ENCODE measurements around the gene SPCS1. TPM values are rescaled to one million over a fixed set of nuclear protein-coding genes. Genes with fewer than 3 reads are reported as not detected.

Gene SPCS1
- total and polyA plus RNA-seq, 10 donors, result 56.5 to 154 (median 107) TPM

DNA sequence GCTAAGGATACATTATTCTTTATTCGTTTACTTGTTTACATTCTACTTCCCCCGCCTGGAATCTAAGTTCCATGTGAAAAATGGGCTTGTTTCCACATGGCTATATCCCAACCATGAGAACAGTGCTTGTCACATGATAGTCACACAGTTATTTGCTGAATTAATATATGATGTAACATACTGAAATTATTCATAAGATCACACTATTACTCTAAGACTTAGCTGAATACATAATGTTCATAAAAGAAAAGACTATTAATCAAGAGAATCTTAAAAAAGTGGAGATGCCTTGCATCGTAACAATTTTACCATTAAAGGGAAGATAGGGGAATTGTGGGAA, 26.7 kb upstream of the SPCS1 start:
- Histone ChIP-seq H3K36me3 (peaks cover 4 to 81% (median 40%) of the 10 kb centered on the region in 6 donors), H3K27ac (peak overlapping the region in 2 of 8 donors; percentile 10 to 33), H3K4me1 (peaks cover 12 to 60% (median 46%) of the 10 kb centered on the region in 6 donors), H3K27me3 (replicated peaks in 1 of 7) (no peaks in the 10 kb centered on the region), H3K9me3 (no peaks in the 10 kb centered on the region), H3K4me3 (no peak overlapping the region)
- 86 to 95% (median 94%) methylated on average over 3 of the region's 3 CpGs for WGBS, 5 donors
- TF ChIP-seq POLR2AphosphoS5 (IDR thresholded peaks at IDR 0.05) (no peak), POLR2A (IDR thresholded peaks at IDR 0.05) (no peak)
- TF ChIP-seq, protein P1, sequence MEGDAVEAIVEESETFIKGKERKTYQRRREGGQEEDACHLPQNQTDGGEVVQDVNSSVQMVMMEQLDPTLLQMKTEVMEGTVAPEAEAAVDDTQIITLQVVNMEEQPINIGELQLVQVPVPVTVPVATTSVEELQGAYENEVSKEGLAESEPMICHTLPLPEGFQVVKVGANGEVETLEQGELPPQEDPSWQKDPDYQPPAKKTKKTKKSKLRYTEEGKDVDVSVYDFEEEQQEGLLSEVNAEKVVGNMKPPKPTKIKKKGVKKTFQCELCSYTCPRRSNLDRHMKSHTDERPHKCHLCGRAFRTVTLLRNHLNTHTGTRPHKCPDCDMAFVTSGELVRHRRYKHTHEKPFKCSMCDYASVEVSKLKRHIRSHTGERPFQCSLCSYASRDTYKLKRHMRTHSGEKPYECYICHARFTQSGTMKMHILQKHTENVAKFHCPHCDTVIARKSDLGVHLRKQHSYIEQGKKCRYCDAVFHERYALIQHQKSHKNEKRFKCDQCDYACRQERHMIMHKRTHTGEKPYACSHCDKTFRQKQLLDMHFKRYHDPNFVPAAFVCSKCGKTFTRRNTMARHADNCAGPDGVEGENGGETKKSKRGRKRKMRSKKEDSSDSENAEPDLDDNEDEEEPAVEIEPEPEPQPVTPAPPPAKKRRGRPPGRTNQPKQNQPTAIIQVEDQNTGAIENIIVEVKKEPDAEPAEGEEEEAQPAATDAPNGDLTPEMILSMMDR (IDR thresholded peaks at IDR 0.05 in 8 of 11, conservative IDR thresholded peaks at IDR 0.05 in 3 of 11), result no peak
- intact Hi-C loops (cut with DNase I; ENCODE audit: low total_unique reads), result no loop called here
- no peak for DNase-seq

DNA sequence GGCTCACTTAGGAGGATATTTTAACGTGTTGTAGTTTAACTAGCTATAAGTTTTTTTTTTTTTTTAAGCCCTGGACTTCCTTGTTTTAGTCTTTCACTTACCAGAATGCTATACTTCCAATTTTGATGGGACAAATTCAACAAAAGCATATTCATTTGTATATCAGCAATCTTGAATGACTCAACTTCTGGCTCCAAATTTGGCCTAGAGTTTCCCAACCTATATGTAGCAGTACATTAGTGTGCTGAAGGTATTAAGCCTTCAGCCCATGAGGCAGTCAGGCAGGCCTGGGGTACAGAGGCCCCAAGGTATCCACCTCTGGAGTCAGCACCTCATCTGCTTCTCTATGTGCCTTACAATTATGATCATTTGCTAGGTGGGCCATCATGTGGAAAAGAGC, 26.1 kb upstream of the SPCS1 start:
- no peaks in the 10 kb centered on the region for H3K9me3 ChIP-seq
- DNase-seq, result no peak
- peak overlapping the region in 2 of 8 donors; percentile 6 to 76 for H3K27ac ChIP-seq
- peaks cover 19 to 66% (median 52%) of the 10 kb centered on the region in 6 donors for H3K4me1 ChIP-seq
- TF ChIP-seq POLR2AphosphoS5 (IDR thresholded peaks at IDR 0.05) (no peak), POLR2A (IDR thresholded peaks at IDR 0.05) (no peak)
- TF ChIP-seq, protein P1 (IDR thresholded peaks at IDR 0.05 in 8 of 11, conservative IDR thresholded peaks at IDR 0.05 in 3 of 11), result no peak
- H3K27me3 ChIP-seq (replicated peaks in 1 of 7), result no peaks in the 10 kb centered on the region
- H3K4me3 ChIP-seq, result no peak overlapping the region
- intact Hi-C loops (cut with DNase I; ENCODE audit: low total_unique reads), result no loop called here
- peaks cover 4 to 75% (median 37%) of the 10 kb centered on the region in 6 donors for H3K36me3 ChIP-seq
- 53 to 76% (median 63%) methylated on average over 1 of the region's 1 CpG for WGBS, 5 donors

DNA sequence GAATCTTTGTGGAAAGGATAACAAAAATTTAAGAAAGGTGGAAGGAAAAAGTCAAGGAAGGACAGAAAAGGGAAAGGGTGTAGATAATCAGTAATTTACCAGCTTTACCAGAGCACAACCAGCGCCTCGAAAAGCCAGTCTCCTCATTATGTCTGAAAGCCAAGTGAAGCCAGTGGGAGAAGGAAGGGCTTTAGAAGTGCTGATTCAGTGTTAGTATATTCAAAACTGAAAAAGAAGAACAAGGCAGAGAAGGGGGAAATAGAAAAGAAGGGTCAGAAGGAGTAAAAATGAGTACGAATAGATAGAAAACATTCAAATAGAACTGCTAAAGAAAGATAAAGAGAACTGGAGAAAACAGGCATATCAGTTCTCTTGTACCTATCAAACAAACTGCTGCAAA, 24.3 kb upstream of the SPCS1 start:
- peaks cover 4 to 59% (median 26%) of the 10 kb centered on the region in 6 donors for H3K36me3 ChIP-seq
- TF ChIP-seq POLR2A (IDR thresholded peaks at IDR 0.05) (no peak), POLR2AphosphoS5 (IDR thresholded peaks at IDR 0.05) (no peak)
- TF ChIP-seq, protein P1 (IDR thresholded peaks at IDR 0.05 in 8 of 11, conservative IDR thresholded peaks at IDR 0.05 in 3 of 11), result no peak
- H3K9me3 ChIP-seq, result no peaks in the 10 kb centered on the region
- H3K27me3 ChIP-seq (replicated peaks in 1 of 7), result no peaks in the 10 kb centered on the region
- DNase-seq, result no peak
- intact Hi-C loops (cut with DNase I; ENCODE audit: low total_unique reads), result no loop called here
- H3K4me3 ChIP-seq, result peak overlapping the region in 1 of 8 donors; percentile 1
- 33 to 63% (median 44%) methylated on average over 3 of the region's 3 CpGs for WGBS, 5 donors
- peak overlapping the region in 7 of 8 donors; percentile 0 to 76 (median 64) for H3K27ac ChIP-seq
- H3K4me1 ChIP-seq, result peaks cover 24 to 78% (median 63%) of the 10 kb centered on the region in 6 donors

DNA sequence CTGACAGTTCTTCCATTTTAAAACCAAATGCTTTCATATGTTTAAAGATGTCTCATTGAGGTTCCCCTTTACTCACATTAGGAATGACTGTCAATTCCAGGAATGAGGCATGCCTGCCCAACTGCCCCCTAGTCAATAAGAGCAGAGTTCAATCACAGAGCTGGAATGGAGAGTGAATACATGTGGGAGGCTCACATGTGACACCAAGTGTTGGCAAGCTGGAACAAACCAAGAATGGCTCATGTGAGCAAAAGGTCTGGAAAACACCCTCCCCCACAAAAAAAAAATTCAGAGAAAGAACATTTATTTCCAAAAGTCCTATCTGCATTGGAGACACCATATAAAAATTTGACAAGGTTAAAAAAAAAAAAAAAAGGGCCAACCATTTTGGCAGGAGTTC, 23.9 kb upstream of the SPCS1 start:
- H3K4me3 ChIP-seq, result peak overlapping the region in 1 of 8 donors; percentile 1
- H3K36me3 ChIP-seq, result peaks cover 4 to 58% (median 22%) of the 10 kb centered on the region in 6 donors
- no peaks in the 10 kb centered on the region for H3K27me3 ChIP-seq (replicated peaks in 1 of 7)
- peak overlapping the region; percentile 0 to 76 (median 64) for H3K27ac ChIP-seq
- H3K4me1 ChIP-seq, result peaks cover 28 to 82% (median 67%) of the 10 kb centered on the region in 6 donors
- no peaks in the 10 kb centered on the region for H3K9me3 ChIP-seq
- TF ChIP-seq, protein P1 (IDR thresholded peaks at IDR 0.05 in 8 of 11, conservative IDR thresholded peaks at IDR 0.05 in 3 of 11), result no peak
- TF ChIP-seq POLR2AphosphoS5 (IDR thresholded peaks at IDR 0.05), result peak in 1 of 3 donors; percentile 48
- intact Hi-C loops (cut with DNase I; ENCODE audit: low total_unique reads), result no loop called here
- no peak for DNase-seq

Measured in spleen (tissue), 11 donors.